ENCODE results near the gene SAMD4A. TPM values are rescaled to one million over a fixed set of nuclear protein-coding genes. Genes with fewer than 3 reads are reported as not detected.
A peak's percentile ranks its signal among the peaks of the same experiment; 100 is the strongest.

The SAMD4A gene
- total RNA-seq, 2 experiments from 2014 or later: 3.6 to 3.9 TPM

DNA sequence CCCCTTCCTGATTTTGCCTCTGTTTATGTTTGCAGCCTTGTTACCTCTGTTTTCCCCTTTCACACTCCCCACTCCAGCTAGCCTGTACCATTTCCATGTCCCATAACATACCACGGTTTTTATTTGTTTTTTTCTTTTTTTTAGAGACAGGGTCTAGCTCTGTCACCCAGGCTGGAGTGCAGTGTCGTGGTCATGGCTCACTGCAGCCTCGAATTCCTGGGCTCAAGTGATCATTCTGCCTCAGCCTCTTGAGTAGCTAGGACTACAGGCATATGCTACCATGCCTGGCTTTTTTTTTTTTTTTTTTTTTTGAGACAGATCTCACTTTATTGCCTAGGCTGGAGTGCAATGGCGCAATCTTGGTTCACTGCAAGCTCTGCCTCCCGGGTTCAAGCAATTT, 18.4 kb upstream of the SAMD4A start:
- ChIA-PET POLR2A (interaction anchor here (0.6 kb wide), 1 partner anchor 78 kb away, joined by 3 read pairs; no protein-coding TSS in a partner anchor), CTCF (interaction anchor here (0.6 to 0.8 kb wide), 2 partner anchors 226 to 497 kb away, joined by 3 read pairs; no protein-coding TSS in a partner anchor)
- Mint-ChIP-seq H3K27ac (no peak overlapping the region), H3K36me3 (ENCODE audit: low read depth) (no peaks in the 10 kb centered on the region), H3K4me1 (ENCODE audit: low read depth) (no peaks in the 10 kb centered on the region), H3K27me3 (ENCODE audit: low read depth) (peaks cover 18% of the 10 kb centered on the region), H3K4me3 (no peak overlapping the region), H3K9me3 (ENCODE audit: insufficient read depth) (no peaks in the 10 kb centered on the region)
- no peak for DNase-seq
- no peak for ATAC-seq

DNA sequence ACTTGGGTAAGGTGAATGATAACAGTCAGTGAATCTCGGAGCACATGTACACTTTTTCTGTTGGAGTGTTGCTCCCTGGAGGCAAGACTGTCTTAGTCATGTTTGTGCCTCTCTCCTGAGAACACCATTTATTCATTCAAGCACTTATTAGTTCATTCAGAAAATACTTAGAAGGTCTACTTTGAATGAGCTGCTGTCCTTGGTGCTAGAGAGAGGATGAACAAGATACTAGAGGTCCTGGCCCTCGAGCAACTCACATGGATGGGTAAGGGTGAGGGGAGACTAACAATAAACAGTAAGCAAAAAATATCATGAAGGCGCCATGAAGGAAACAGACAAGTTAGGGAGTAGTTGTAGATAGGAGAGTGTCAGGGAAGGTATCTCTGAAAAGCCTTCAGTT, 17.1 kb upstream of the SAMD4A start:
- ChIA-PET POLR2A (no interaction called here), CTCF (interaction anchor here (1.4 to 2.1 kb wide), 2 partner anchors 14 to 256 kb away, joined by 4 to 6 read pairs; no protein-coding TSS in a partner anchor)
- ATAC-seq: no peak
- Mint-ChIP-seq H3K9me3 (ENCODE audit: insufficient read depth) (no peaks in the 10 kb centered on the region), H3K36me3 (ENCODE audit: low read depth) (no peaks in the 10 kb centered on the region), H3K4me3 (no peak overlapping the region), H3K4me1 (ENCODE audit: low read depth) (no peaks in the 10 kb centered on the region), H3K27me3 (ENCODE audit: low read depth) (peaks cover 18% of the 10 kb centered on the region), H3K27ac (no peak overlapping the region)
- no peak for DNase-seq

DNA sequence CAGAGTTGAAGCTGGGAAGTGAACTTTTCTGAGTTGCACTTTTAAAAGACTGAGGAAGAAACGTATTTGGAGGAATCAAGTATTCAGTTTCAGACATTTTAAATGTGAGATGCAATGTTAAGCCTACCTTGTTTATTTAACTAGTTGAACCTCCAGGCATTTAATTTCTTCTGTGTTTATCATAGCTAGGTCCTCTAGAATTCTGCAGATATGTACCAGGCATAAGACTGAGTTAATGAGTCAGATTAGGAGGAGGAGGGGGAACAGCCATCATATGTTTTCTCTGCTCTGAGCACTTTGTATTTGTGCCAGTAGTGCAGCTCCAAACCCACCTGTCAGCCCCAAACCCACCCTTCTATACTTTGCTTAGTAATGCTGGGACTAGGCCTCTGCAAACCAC, 16.4 kb upstream of the SAMD4A start:
- no peaks in the 10 kb centered on the region for H3K36me3 Mint-ChIP-seq (ENCODE audit: low read depth)
- no peak for ATAC-seq
- no peak overlapping the region for H3K4me3 Mint-ChIP-seq
- H3K27ac Mint-ChIP-seq: no peak overlapping the region
- POLR2A ChIA-PET: no interaction called here
- H3K4me1 Mint-ChIP-seq (ENCODE audit: low read depth): no peaks in the 10 kb centered on the region
- DNase-seq: no peak
- CTCF ChIA-PET: interaction anchor here (1.1 to 2.1 kb wide), 4 partner anchors 14 to 264 kb away, joined by 3 to 6 read pairs (median 4); no protein-coding TSS in a partner anchor
- H3K9me3 Mint-ChIP-seq (ENCODE audit: insufficient read depth): no peaks in the 10 kb centered on the region
- H3K27me3 Mint-ChIP-seq (ENCODE audit: low read depth): peaks cover 18% of the 10 kb centered on the region

DNA sequence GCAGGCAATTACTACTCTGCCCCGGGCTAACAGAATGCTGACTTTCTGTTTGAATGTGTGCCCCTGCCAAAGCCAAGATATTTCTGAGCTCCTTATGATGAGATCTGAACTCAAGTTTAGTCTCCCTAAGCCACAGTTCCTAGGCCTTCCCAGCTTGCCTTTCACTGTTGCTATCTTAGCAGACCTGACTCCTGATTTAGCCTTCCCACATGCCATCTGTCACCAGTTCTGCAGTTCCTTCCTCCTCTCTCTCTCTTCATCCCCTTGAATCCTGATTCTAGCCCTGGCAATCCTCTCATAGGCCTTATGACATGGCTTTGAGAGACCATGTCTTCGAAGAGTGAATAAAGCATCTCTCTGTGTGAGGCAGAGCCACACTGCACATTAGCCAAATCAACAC, 12.5 kb upstream of the SAMD4A start:
- Mint-ChIP-seq H3K4me1 (ENCODE audit: low read depth) (no peaks in the 10 kb centered on the region), H3K4me3 (no peak overlapping the region), H3K27me3 (ENCODE audit: low read depth) (peaks cover 16% of the 10 kb centered on the region), H3K27ac (no peak overlapping the region), H3K9me3 (ENCODE audit: insufficient read depth) (no peaks in the 10 kb centered on the region), H3K36me3 (ENCODE audit: low read depth) (no peaks in the 10 kb centered on the region)
- ChIA-PET CTCF (interaction anchor here (0.9 to 1.6 kb wide), 3 partner anchors 10 to 219 kb away, joined by 3 to 7 read pairs (median 5); no protein-coding TSS in a partner anchor), POLR2A (no interaction called here)
- ATAC-seq: no peak
- no peak for DNase-seq

DNA sequence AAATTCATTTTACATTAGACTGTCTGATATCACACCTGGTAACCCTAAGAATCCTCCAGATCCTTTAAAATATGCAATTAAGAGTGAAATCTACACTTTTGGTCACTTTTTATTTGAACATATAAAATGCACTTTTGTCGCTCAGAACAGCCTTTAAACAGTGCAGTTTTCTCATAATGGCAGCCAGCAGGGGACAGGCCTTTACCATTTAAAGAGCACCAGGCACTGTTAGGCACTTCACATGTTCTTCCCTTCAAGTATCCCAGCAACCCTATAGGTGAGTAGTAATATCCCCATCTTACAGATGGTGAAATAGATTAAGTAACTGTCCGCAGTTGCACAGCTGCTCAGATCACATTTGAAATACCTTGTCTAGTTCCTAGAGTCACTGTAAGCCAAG, 11.3 kb upstream of the SAMD4A start:
- Mint-ChIP-seq H3K4me3 (no peak overlapping the region), H3K27me3 (ENCODE audit: low read depth) (peaks cover 20% of the 10 kb centered on the region), H3K9me3 (ENCODE audit: insufficient read depth) (no peaks in the 10 kb centered on the region), H3K4me1 (ENCODE audit: low read depth) (no peaks in the 10 kb centered on the region), H3K36me3 (ENCODE audit: low read depth) (no peaks in the 10 kb centered on the region), H3K27ac (no peak overlapping the region)
- DNase-seq (no peak), ATAC-seq (no peak)
- ChIA-PET CTCF (no interaction called here), POLR2A (no interaction called here)

DNA sequence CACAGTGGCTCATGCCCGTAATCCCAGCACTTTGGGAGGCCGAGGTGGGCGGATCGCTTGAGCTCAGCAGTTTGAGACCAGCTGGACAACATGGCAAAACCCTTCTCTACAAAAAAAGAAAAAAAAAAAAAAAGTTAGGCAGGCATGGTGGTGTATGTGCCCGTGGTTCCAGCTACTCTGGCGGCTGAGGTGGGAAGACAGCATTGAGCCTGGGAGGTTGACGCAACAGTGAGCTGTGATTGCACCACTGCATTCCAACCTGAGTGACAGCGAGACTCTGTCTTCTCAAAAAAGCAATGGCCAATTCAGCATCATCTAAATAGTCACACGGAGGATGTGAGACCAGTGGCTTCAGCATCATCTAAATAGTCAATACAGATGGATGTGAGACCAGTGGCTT, 10.4 kb upstream of the SAMD4A start:
- Mint-ChIP-seq H3K4me3 (no peak overlapping the region), H3K4me1 (ENCODE audit: low read depth) (no peaks in the 10 kb centered on the region), H3K9me3 (ENCODE audit: insufficient read depth) (no peaks in the 10 kb centered on the region), H3K27me3 (ENCODE audit: low read depth) (peaks cover 22% of the 10 kb centered on the region), H3K27ac (no peak overlapping the region), H3K36me3 (ENCODE audit: low read depth) (no peaks in the 10 kb centered on the region)
- ATAC-seq (no peak), DNase-seq (no peak)
- POLR2A ChIA-PET: no interaction called here
- CTCF ChIA-PET: no interaction called here

DNA sequence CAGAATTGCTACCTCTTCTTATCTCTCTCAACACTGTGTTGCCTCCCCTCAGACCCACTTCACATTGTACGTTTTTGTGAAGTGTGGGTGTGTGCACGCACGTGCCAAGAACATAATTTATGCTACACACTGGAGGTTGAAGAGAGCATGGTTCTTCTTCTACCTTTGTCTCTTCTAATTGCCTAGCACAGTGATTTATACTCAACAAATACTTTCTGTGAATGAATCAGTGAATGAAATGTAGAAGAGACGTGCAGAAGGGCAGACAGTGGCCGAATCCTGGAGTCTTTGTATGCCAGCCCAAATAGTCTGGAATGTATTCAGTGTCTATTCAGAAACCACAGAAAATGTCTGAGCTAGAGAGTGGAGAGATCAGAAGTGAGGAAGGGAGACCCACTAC, 4.6 kb upstream of the SAMD4A start:
- CTCF ChIA-PET: interaction anchor here (0.9 to 8.7 kb wide), 3 partner anchors 80 to 213 kb away, joined by 3 to 318 read pairs (median 133); no protein-coding TSS in a partner anchor
- peaks cover 19% of the 10 kb centered on the region for H3K27me3 Mint-ChIP-seq (ENCODE audit: low read depth)

DNA sequence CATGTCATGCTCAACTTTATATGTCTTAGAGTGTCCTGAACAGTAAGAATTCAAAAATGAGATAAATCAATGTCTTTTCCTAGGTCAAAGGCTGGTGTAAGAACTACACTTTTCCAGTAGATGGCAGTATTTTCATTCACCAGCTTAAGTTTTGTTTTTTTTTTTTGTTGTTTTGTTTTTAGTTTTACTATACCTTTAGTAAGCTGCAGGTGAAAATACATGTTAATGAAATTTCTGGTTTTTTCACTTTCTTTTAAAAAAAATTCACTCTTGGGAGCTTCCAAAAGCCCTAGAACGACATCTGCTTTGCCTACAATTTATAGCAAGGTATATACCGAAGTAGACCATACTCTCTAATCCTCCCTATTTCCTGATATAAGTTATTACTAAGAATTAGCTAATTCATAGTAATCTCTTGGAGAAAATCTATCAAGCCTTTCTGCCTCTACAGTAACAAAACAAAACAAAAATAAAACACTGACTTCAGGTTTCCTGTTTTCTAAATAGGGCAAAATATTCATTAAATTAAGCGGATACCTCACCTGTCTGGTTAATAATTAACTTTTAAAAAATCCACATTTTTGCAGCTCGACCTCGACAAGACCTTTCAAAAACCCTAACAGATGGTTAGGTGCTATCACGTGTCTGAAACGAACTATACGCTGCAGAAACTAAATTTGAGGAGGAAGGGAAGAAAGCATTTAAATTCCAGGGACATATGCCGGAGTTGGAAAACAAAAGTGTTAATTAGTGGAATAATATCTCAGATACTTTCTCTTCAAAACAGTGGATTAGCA, 2.7 kb upstream of the SAMD4A start:
- Mint-ChIP-seq H3K27me3 (ENCODE audit: low read depth) (peaks cover 22% of the 10 kb centered on the region), H3K4me3 (peak overlapping the region; percentile 70), H3K36me3 (ENCODE audit: low read depth) (no peaks in the 10 kb centered on the region), H3K27ac (no peak overlapping the region), H3K4me1 (ENCODE audit: low read depth) (peaks cover 23% of the 10 kb centered on the region), H3K9me3 (ENCODE audit: insufficient read depth) (no peaks in the 10 kb centered on the region)
- DNase-seq: no peak
- ChIA-PET CTCF (interaction anchor here (0.5 to 8.7 kb wide), 41 partner anchors 8 to 336 kb away, joined by 3 to 318 read pairs (median 5); no protein-coding TSS in a partner anchor), POLR2A (interaction anchor here (0.6 to 3.7 kb wide), 2 partner anchors 209 to 473 kb away, joined by 3 to 20 read pairs; no protein-coding TSS in a partner anchor)
- no peak for ATAC-seq

More for the DNA sequence above, 4.6 kb upstream of the SAMD4A start:
- Mint-ChIP-seq H3K4me1 (ENCODE audit: low read depth) (peaks cover 11% of the 10 kb centered on the region), H3K36me3 (ENCODE audit: low read depth) (no peaks in the 10 kb centered on the region), H3K4me3 (no peak overlapping the region), H3K27ac (no peak overlapping the region), H3K9me3 (ENCODE audit: insufficient read depth) (no peaks in the 10 kb centered on the region)
- POLR2A ChIA-PET: no interaction called here
- DNase-seq: no peak
- no peak for ATAC-seq

DNA sequence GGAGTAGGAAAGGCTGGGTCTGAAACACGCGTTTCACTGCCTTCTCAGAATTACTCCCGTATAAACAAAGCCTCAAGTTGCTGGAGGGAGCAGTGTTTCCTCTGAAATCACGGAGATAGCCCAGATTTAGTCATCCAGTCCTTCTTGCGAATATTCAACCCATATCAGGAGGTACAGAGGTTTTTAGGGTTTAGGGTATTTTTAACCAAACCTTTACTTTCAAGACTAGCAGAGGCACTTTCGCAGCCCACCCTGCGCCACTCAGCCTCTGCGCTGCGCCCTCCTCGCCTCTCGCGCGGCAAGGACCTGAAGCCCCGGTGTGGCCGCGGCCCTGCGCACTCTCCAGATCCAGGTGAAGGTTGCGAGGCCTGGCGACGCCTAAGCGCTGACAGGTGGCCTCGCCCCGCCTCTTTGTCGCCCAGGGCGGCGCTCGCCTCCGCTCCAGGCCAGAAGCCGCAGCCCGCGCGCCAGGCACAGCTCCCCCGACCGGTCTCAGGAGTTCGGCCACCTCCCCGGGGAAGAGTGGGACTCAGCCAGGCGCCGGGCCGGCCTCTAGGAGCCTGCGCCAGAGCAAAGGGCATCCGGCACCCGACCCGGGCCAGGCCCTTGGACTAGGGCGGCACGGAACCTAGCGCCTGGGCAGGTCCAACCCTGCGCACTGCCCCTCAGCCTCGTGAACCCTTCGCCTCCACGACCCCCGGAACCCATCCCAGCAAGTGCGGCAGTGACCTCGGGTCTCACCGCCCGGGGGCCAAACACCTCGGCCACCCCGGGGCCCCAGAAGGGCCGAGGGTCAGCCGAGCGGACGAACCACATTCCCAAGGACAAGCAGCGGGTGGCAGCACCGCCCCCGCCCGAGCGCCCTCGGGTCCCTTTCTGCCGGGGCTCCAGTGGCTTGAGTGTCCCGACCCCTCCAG, 1.8 kb upstream of the SAMD4A start:
- Mint-ChIP-seq H3K4me3 (peak overlapping the region; percentile 70), H3K27me3 (ENCODE audit: low read depth) (peaks cover 24% of the 10 kb centered on the region), H3K4me1 (ENCODE audit: low read depth) (peaks cover 23% of the 10 kb centered on the region), H3K36me3 (ENCODE audit: low read depth) (no peaks in the 10 kb centered on the region), H3K9me3 (ENCODE audit: insufficient read depth) (no peaks in the 10 kb centered on the region), H3K27ac (peak overlapping the region; percentile 67)
- POLR2A ChIA-PET: interaction anchor here (1.0 to 3.7 kb wide), 3 partner anchors 208 to 211 kb away, joined by 3 to 20 read pairs (median 13); no protein-coding TSS in a partner anchor
- ATAC-seq: peak; percentile 35
- CTCF ChIA-PET: interaction anchor here (0.5 to 8.7 kb wide), 44 partner anchors 9 to 335 kb away, joined by 3 to 318 read pairs (median 5); partner anchors contain the start of gene CGRRF1
- peak; percentile 60 for DNase-seq

DNA sequence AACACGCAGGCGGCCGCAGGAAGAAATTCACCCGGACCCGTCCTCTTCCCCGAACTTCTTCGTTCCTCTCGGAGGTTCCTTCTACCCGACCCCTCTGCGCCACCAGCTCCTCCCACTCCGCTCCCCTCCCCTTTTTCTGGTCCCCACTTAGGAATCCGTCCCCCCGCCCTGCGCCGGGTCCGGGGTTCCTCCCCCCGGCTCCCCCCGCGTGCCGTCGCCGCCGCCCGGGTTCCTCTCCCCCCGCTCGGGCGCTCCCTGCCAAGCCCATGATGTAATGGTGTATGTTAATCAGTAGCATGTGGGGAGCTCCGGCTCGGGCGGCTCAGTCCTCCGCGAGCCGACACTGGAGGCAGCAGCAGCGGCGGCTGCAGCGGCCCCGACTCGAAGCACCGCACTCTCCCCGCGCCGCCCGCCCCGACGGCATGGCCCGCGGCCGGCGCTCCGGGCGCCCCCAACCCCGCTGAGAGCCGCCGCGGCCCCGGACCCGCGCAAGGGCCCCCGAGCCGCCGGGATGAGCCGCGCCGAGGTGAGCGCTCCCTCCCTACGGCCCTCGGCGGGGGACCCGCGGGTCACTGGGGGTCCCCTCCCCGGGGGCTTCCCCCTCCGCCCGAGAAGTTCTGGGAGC, 1.0 kb upstream of the SAMD4A start:
- ChIA-PET CTCF (interaction anchor here (0.5 to 8.7 kb wide), 21 partner anchors 8 to 705 kb away, joined by 3 to 318 read pairs (median 4); partner anchors contain the start of gene CGRRF1), POLR2A (interaction anchor here (1.0 to 3.7 kb wide), 3 partner anchors 208 to 211 kb away, joined by 3 to 20 read pairs (median 13); no protein-coding TSS in a partner anchor)
- DNase-seq (peak; percentile 83), ATAC-seq (peak; percentile 71)
- peaks cover 21% of the 10 kb centered on the region for H3K27me3 Mint-ChIP-seq (ENCODE audit: low read depth)
- peak overlapping the region; percentile 67 for H3K27ac Mint-ChIP-seq
- no peaks in the 10 kb centered on the region for H3K36me3 Mint-ChIP-seq (ENCODE audit: low read depth)
- H3K9me3 Mint-ChIP-seq (ENCODE audit: insufficient read depth): no peaks in the 10 kb centered on the region
- H3K4me3 Mint-ChIP-seq: peak overlapping the region; percentile 70
- peaks cover 23% of the 10 kb centered on the region for H3K4me1 Mint-ChIP-seq (ENCODE audit: low read depth)

DNA sequence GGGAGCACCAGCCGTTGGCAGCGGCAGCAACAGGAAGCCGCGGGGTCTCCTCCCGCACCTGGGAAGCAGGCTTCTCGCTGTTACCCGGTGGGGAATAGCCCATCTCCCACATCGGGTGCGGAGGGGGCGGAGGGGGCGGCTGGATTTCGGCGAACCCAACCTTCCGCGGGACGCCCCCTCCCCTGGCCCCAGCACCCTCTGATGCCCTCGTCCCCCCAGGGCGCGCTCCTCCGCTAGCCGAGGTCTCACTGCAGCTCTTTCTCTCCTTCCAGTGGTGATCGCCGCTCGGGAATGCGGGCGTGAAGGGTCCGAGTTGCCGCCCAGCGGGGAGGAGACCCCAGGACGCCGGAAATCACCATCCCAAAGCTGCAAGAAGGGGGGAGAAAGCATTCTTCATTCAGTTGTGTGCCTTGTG, 303 bp downstream of the SAMD4A start:
- ChIA-PET CTCF (interaction anchor here (0.6 to 8.7 kb wide), 19 partner anchors 60 to 478 kb away, joined by 3 to 318 read pairs (median 3); no protein-coding TSS in a partner anchor), POLR2A (interaction anchor here (0.5 to 3.7 kb wide), 7 partner anchors 60 to 335 kb away, joined by 3 to 20 read pairs (median 4); no protein-coding TSS in a partner anchor)
- ATAC-seq: peak; percentile 4
- Mint-ChIP-seq H3K36me3 (ENCODE audit: low read depth) (peaks cover 3% of the 10 kb centered on the region), H3K4me3 (peak overlapping the region; percentile 94), H3K4me1 (ENCODE audit: low read depth) (peaks cover 23% of the 10 kb centered on the region), H3K27ac (peak overlapping the region; percentile 87), H3K9me3 (ENCODE audit: insufficient read depth) (peaks cover 5% of the 10 kb centered on the region), H3K27me3 (ENCODE audit: low read depth) (peaks cover 16% of the 10 kb centered on the region)
- DNase-seq: no peak

All from activated CD8-positive, alpha-beta T cell treated with anti-CD3 and anti-CD28 coated beads, Interleukin-2, amount 10 ng/mL, durations not matched to agents 7 days and 5 days (primary cell).